GM20000 (cell line): ENCODE results near the gene HNRNPLL.

Experiments used
- DNase-seq: peaks from one replicate; pipeline ENCODE4 v3.0.0; 2012; ENCODE audit warnings: low spot score
- CTCF ChIP-seq: IDR thresholded peaks from 2 replicates; pipeline ENCODE4 v1.5.1; 2012; ENCODE audit warnings: mild to moderate bottlenecking, control low read depth; ENCODE audit errors: extremely low read depth, missing control alignments

Gene HNRNPLL

DNA sequence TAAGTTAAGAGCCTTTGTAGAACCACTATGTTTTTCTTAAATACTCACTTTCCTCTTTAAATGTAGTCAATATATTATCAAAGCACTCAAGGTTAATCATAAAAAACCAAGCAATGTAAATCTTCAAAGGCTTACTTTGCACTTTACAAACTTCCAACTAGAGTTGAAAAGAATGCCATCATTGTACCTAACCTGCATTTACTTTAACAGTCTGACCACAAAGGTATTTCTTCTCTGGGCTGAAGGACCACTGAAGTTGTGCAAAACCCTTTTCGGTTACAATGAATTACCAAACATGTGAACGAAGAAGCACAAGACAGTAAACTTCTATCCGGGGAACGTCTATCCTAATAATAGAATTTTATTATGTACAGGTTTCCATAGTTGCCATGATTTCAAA lies 3.0 kb downstream of the HNRNPLL start:
- TF ChIP-seq CTCF, result no peak
- no peak for DNase-seq

GRCh38 chr2:38598991-38599295 lies 3.8 kb downstream of the HNRNPLL start:
- DNase-seq, result no peak
- TF ChIP-seq CTCF, result no peak

GRCh38 chr2:38598200-38598990 lies 4.3 kb downstream of the HNRNPLL start:
- no peak for DNase-seq
- TF ChIP-seq CTCF, result no peak

DNA sequence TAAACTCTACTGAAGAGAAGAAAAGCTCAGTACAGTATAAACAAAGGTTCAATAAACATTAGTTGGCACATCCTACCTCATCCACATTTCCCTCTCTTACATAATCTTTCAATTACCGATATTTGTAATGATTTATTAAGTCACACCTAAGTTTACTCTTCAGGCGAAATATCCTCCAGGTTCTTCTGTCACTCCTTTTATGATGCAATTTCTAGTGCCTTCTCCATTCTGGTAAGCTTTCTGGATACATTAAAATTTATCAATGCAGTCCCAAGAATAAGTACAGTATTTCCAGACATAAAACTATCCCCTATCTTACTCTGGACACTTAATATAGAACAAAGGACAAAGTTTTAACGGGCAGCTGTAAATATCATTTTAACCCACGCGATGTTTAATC lies 5.6 kb downstream of the HNRNPLL start:
- DNase-seq, result no peak
- no peak for TF ChIP-seq CTCF

GRCh38 chr2:38596229-38596628 lies 6.5 kb downstream of the HNRNPLL start:
- no peak for DNase-seq
- TF ChIP-seq CTCF, result no peak

DNA sequence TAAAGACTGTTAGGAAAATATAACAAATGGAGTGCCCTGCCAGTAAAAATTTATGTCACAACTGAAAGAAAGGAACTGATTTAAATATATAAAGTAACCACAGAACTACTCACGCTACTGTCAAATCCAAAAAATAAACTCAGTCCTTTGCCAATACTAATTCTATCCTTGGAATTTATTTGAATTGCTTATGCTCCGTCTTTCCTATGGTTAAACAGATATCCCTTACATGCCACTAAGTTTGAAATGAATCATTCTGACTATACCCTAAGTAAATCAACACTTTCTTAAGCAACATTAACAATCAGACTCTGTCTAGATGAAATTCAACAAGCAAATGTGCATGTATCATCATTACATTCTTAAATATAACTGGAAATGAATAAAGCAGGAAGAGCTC lies 9.8 kb downstream of the HNRNPLL start:
- no peak for DNase-seq
- TF ChIP-seq CTCF, result no peak

GRCh38 chr2:38591152-38591551 lies 11.6 kb downstream of the HNRNPLL start:
- DNase-seq, result no peak
- no peak for TF ChIP-seq CTCF
